ENCODE data around the gene TMEM63A.

DNA sequence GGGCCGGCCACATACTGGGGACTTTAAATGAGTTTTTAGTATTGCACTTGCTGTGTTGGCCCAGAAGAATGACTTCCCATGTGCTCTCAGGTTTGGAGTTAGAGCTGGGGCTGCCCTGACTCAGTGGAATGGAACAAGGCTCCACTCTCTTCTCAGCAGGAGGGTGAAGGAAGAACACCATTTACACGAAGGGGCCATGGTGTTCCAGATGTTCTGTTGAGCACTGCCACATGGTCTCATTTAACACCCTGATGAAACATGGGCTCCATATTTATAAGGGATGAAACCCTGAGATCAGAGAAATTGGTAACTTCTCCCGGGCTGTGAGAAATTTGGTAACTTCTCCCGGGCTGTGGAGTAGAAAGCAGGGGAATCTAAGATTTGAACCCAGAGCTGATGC lies 36.1 kb upstream of the TMEM63A start:
- TF ChIP-seq, protein P1, sequence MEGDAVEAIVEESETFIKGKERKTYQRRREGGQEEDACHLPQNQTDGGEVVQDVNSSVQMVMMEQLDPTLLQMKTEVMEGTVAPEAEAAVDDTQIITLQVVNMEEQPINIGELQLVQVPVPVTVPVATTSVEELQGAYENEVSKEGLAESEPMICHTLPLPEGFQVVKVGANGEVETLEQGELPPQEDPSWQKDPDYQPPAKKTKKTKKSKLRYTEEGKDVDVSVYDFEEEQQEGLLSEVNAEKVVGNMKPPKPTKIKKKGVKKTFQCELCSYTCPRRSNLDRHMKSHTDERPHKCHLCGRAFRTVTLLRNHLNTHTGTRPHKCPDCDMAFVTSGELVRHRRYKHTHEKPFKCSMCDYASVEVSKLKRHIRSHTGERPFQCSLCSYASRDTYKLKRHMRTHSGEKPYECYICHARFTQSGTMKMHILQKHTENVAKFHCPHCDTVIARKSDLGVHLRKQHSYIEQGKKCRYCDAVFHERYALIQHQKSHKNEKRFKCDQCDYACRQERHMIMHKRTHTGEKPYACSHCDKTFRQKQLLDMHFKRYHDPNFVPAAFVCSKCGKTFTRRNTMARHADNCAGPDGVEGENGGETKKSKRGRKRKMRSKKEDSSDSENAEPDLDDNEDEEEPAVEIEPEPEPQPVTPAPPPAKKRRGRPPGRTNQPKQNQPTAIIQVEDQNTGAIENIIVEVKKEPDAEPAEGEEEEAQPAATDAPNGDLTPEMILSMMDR (conservative IDR thresholded peaks at IDR 0.05): no peak
- no peak for TF ChIP-seq EZH2 (IDR thresholded peaks at IDR 0.05; ENCODE audit: low read depth)

Measured in PC-9 (cell line).